Subcutaneous abdominal adipose tissue (tissue), 5 donors: ENCODE measurements around the gene PMM1.

Source experiments
- H3K27ac ChIP-seq: one replicate; pipeline ENCODE4 v1.7.0; 2013; ENCODE audit warnings: low read depth, mild to moderate bottlenecking, inconsistent platforms, low read length, moderate library complexity
- H3K27me3 ChIP-seq, 5 donors: one replicate each; pipeline ENCODE4 v1.7.0; 2013; ENCODE audit warnings: low read length in 5 of 5, inconsistent platforms in 1 of 5; ENCODE audit not compliant: control insufficient read depth in 5 of 5, insufficient read depth in 4 of 5
- H3K36me3 ChIP-seq, 5 donors: one replicate each; pipeline ENCODE4 v1.7.0; 2013; ENCODE audit warnings: low read length in 5 of 5; ENCODE audit not compliant: control insufficient read depth in 5 of 5, insufficient read depth in 5 of 5
- H3K4me1 ChIP-seq, 5 donors: one replicate each; pipeline ENCODE4 v1.7.0; 2013; ENCODE audit warnings: low read length in 5 of 5, mild to moderate bottlenecking in 3 of 5, moderate library complexity in 1 of 5; ENCODE audit not compliant: control insufficient read depth in 5 of 5, insufficient read depth in 5 of 5
- H3K4me3 ChIP-seq, 5 donors: one replicate each; pipeline ENCODE4 v1.7.0; 2013; ENCODE audit warnings: low read length in 5 of 5, low read depth in 1 of 5
- H3K9ac ChIP-seq, 5 donors: one replicate each; pipeline ENCODE4 v1.7.0; 2013; ENCODE audit warnings: low read length in 5 of 5, mild to moderate bottlenecking in 4 of 5, moderate library complexity in 3 of 5
- H3K9me3 ChIP-seq, 5 donors: one replicate each; pipeline ENCODE4 v1.7.0; 2013; ENCODE audit warnings: low read length in 5 of 5; ENCODE audit not compliant: control insufficient read depth in 5 of 5
- donor health status: healthy.
- donor health status: healthy.
- donor health status: healthy.
- donor health status: healthy.
- donor health status: healthy.

Gene PMM1

DNA sequence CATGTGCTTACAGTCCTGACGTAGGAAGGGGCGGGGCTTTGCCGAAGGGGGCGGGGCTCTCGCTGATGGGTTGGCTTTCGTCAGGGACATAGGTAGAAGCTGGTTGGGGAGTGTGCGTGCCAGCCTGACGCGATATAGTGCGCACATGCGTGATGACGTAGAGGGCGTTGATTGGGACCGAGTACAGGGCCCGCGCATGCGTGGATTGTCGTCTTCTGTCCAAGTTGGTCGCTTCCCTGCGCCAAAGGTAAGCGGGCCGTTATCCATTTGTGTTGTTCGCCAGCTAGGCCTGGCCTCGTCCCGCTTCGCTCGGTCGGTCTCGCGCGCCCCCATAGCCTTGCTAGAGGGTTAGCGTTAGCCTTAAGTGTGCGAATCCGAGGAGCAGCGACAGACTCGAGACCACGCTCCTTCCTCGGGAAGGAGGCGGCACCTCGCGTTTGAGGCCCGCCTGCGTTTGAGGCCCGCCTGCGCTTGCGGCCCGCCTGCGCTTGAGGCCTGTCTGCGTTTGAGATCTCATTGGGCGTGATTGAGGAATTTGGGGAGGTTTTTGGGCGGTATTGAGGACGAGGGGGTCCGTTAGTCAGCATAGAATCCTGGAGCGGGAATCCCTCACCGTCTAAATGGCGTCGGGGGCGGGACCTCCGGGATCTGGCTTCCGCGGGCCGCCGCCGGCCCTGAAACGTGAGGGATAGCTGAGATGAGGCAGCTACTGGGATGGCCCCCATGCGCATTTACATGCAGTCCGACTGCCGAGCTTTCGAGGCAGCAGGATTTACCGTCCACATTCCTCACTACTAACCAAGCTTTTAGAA, 31.7 kb upstream of the PMM1 start, which contains the start of gene XRCC6:
XRCC6 (plus strand) TSS at position 197 of the 812 bp plus-strand sequence. CDS start 710 bp downstream, outside the sequence.
- peaks cover 5 to 25% (median 23%) of the 10 kb centered on the region in 5 donors for H3K4me1 ChIP-seq
- peak within 1 kb of the TSS; percentile 84 to 100 (median 95) for H3K9ac ChIP-seq
- no peaks in the 10 kb centered on the region for H3K9me3 ChIP-seq
- H3K27me3 ChIP-seq: no peaks in the 10 kb centered on the region
- peak within 1 kb of the TSS; percentile 85 to 96 (median 89) for H3K4me3 ChIP-seq
- peaks cover 0 to 31% (median 18%) of the 10 kb centered on the region in 5 donors for H3K36me3 ChIP-seq
- peak within 1 kb of the TSS; percentile 99 for H3K27ac ChIP-seq

DNA sequence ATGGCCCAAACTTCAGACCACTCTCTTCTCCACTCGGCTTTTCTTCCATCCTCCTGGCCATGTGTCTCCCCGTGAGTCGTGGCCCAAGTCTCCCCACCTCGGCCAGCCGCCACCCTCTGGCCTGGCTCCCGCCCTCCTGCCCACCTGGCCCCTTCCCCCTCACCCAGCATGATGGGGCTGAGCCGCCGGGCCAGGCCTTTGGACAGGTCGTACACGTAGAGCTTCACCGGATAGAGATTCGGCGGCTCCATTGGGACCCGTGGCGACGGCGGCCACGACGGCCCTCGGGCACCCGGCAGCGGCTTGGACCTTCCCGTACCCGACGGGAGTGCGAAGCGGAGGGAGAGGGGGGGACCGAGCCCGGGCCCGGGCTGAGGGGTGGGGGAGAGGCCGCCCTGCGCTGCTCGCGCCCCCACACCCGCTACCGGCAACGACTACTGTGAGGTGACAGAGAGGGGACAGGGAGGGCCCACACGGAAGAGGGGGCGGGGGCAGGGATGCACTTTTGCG, 31.0 kb upstream of the PMM1 start, which contains the start of gene DESI1:
DESI1 (minus strand) TSS at position 455 of the 510 bp plus-strand sequence; CDS start at position 251, 204 bp downstream.
- peak within 1 kb of the TSS; percentile 85 to 96 (median 89) for H3K4me3 ChIP-seq
- H3K9me3 ChIP-seq: no peaks in the 10 kb centered on the region
- peak within 1 kb of the TSS; percentile 99 for H3K27ac ChIP-seq
- peak within 1 kb of the TSS; percentile 84 to 100 (median 95) for H3K9ac ChIP-seq
- peaks cover 5 to 25% (median 23%) of the 10 kb centered on the region in 5 donors for H3K4me1 ChIP-seq
- no peaks in the 10 kb centered on the region for H3K27me3 ChIP-seq
- peaks cover 0 to 24% (median 16%) of the 10 kb centered on the region in 5 donors for H3K36me3 ChIP-seq

DNA sequence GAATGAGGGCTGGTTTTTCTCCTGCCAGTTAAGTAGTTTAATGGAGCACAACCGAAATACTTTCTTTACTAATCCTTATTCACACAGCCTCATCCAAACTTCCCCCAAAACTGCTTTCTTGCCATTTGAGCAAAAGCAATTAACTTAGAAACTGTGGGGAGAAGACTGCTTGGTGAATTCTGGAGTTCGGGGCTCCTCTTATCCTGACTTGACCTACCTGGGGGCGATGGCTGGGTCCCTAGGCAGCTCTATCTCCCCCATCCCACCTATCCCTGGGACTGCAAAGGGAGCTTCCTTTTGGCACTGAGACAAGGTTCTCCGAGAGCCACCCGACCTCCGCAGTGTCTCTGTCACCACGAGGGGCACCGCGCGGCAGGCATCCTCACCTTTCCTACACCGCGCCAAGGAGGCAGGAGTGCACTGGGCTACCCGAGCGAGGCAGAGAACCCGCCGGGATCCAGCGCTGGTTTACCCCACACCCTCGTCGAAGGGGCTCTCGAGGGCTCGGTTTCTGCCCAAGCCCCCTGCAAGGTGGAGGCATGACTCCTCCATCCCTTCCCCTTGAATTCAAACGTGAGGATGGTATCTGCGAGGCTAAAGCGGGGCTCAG, 30.4 kb upstream of the PMM1 start:
- H3K27me3 ChIP-seq: no peaks in the 10 kb centered on the region
- H3K4me1 ChIP-seq: peaks cover 5 to 25% (median 23%) of the 10 kb centered on the region in 5 donors
- peak overlapping the region; percentile 82 to 96 (median 84) for H3K9ac ChIP-seq
- H3K27ac ChIP-seq: peak overlapping the region; percentile 99
- H3K9me3 ChIP-seq: no peaks in the 10 kb centered on the region
- peaks cover 0 to 18% (median 10%) of the 10 kb centered on the region in 5 donors for H3K36me3 ChIP-seq
- H3K4me3 ChIP-seq: peak overlapping the region; percentile 74 to 90 (median 89)

DNA sequence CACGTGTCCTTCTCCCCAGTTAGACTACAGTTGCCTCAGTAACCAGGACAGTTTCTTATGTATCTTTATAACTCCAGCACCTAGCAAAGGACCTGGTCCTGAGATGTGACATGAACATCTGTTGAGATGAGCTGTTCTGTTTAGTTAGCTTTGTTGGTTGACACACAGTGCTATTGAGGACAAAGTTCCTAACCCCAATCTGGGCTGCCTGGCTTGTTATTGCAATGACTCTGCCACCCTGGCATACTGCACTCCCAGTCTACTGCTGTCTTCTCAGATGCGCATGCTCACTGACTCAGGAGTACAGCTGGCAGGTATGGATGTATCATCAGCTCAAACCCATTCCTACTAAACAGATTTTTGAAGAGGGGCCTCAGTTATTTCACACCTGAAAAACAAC, 23.8 kb upstream of the PMM1 start:
- Histone ChIP-seq H3K27me3 (no peaks in the 10 kb centered on the region), H3K4me3 (no peak overlapping the region), H3K4me1 (no peaks in the 10 kb centered on the region), H3K36me3 (peaks cover 0 to 4% (median 2%) of the 10 kb centered on the region in 5 donors), H3K9ac (no peak overlapping the region), H3K9me3 (no peaks in the 10 kb centered on the region), H3K27ac (no peak overlapping the region)

DNA sequence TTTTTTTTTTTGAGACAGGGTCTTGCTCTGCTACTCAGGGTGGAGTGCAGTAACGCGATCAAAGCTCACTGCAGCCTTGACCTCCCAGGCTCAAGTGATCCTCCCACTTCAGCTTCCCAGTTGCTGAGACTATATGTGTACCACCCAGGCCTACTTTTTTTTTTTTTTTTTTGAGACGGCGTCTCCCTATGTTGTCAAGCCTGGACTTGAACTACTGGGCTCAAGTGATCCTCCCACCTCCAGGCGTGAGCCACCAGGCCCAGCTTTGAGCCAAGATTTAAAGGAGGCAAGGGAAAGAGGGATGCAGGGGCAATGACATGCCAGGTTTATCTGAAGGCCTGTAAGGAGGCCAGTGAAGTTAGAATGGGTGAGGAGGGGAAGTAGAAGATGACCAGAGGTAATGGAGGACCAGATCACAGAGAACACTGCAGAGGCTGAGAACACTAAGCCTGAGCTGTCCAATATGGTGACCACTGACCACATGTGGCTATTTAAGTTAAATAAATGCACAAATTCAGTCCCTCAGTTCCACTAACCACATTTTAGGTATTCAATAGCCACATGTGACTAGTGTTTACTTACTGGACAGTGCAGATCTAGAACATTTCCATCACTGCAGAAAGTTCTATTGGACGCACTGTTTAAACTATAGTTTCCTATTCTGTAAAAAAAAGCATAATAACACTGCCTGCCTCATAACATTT, 23.1 kb upstream of the PMM1 start:
- Histone ChIP-seq H3K27me3 (no peaks in the 10 kb centered on the region), H3K9me3 (no peaks in the 10 kb centered on the region), H3K4me1 (no peaks in the 10 kb centered on the region), H3K27ac (no peak overlapping the region), H3K9ac (no peak overlapping the region), H3K36me3 (peaks cover 0 to 7% (median 3%) of the 10 kb centered on the region in 5 donors), H3K4me3 (no peak overlapping the region)

DNA sequence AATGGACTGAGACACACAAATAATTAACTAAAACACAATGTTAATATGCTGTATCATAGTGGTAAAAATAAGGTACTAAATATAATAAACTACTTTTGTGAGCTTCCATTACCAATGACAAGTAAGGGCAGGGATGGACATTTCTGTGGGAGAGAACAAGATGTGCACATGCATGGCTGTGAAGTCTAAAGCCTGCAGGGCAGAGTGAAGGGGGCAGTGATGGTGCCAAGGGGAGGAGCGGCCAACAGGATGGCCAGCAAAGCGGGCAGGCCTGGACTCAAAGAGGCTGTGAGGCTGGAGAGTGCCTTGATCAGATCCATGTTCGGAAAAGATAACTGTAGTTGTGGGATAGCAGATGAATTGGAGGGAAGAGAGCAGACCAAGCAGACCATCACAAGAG, 18.7 kb upstream of the PMM1 start:
- Histone ChIP-seq H3K9me3 (no peaks in the 10 kb centered on the region), H3K36me3 (peaks cover 6 to 39% (median 30%) of the 10 kb centered on the region in 5 donors), H3K4me1 (no peaks in the 10 kb centered on the region), H3K9ac (no peak overlapping the region), H3K27ac (no peak overlapping the region), H3K27me3 (no peaks in the 10 kb centered on the region), H3K4me3 (no peak overlapping the region)

DNA sequence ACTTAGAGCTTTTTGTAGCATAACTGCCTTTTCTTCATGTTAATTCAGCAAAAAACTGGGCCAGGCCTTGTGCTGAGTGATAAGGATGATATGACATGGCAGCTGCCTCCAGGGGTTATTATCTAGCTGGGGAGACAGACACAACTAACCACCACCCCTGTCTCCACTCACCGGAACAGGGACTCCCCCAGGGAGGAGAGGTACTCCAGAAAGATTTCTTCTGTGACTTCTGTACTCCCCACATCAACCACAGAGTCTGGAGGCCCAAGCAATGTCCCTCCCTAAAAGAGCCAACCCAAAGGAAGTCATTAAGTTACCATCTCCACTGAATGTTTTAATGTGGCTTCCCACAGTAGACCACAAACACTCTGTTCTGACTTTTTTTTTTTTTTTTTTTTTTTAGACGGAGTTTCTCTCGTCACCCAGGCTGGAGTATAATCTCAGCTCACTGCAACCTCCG, 14.3 kb upstream of the PMM1 start:
- Histone ChIP-seq H3K27ac (no peak overlapping the region), H3K4me1 (no peaks in the 10 kb centered on the region), H3K4me3 (no peak overlapping the region), H3K9ac (no peak overlapping the region), H3K27me3 (no peaks in the 10 kb centered on the region), H3K36me3 (peaks cover 6 to 73% (median 59%) of the 10 kb centered on the region in 5 donors), H3K9me3 (no peaks in the 10 kb centered on the region)

DNA sequence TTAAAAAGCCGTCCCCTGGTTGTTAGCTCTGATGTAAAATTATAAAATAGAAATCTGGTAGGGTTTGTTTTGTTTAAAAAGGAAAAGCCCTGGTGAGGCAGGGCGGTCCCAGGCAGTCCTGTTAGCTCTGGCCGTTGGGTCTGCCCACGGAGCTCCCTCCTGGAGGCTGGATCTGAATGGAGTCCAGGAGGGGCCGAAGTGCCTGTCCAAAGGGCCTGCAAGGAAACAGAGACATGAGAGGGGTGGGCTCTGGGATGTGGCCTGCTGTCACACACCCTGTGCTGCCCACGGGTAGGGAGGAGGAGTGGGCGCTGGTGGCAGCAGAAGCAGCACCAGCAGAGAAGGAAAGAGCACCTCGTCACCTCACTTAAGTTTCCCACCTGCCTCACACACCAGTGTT, 11.3 kb upstream of the PMM1 start:
- Histone ChIP-seq H3K4me3 (no peak overlapping the region), H3K27ac (no peak overlapping the region), H3K9ac (no peak overlapping the region), H3K4me1 (no peaks in the 10 kb centered on the region), H3K36me3 (peaks cover 6 to 58% (median 44%) of the 10 kb centered on the region in 5 donors), H3K9me3 (no peaks in the 10 kb centered on the region), H3K27me3 (no peaks in the 10 kb centered on the region)

DNA sequence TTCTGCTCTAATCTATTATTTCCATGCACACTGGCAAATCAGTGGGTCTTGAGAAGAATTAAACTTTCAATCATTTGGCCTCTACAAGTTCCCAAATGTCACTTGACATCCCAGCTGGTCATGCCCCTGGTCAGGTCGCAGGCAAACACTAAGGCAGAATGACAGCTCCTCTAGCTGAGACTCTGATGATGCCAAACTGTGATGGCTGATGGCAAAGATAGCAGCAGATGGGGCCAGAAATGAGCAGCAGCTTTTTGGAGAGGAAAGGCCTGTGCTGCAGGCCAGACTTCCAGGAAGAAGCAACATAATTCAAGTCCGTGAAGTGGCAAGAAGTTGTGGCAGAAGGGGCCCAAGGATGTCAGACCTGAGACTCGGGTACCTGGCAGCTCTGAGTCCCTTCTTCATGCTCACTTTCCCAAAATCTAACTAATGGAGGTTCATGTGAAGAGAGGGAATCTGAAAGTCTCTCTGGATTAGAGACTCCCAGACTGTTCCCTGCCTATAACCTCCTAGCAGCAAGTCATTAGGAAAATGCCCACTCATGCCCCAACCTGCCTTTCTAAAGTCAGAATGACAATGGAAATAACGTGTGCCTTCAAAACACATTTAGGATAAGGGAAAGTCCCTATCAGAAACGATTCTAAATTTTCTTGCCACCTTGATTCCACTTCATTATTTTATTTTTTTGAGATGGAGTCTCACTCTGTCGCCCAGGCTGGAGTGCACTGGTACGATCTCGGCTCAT, 9.4 kb upstream of the PMM1 start:
- Histone ChIP-seq H3K27me3 (no peaks in the 10 kb centered on the region), H3K4me1 (peaks cover 0 to 7% (median 0%) of the 10 kb centered on the region in 5 donors), H3K9ac (no peak overlapping the region), H3K9me3 (no peaks in the 10 kb centered on the region), H3K27ac (no peak overlapping the region), H3K36me3 (peaks cover 0 to 44% (median 33%) of the 10 kb centered on the region in 5 donors), H3K4me3 (no peak overlapping the region)
